Bronchial epithelial cell (primary cell): ENCODE results near the gene LMCD1. TPM values are rescaled to one million over a fixed set of nuclear protein-coding genes. Genes with fewer than 3 reads are reported as not detected.
A peak's percentile ranks its signal among the peaks of the same experiment; 100 is the strongest.
"Not testable (repeated sequence)": the region's sequence is repeated elsewhere in the genome, so short reads cannot be mapped to it uniquely, and the experiment has no call there.

Experiments used
- DNase-seq: peaks from one replicate; pipeline ENCODE4 v3.0.0-alpha.2; 2010; ENCODE audit warnings: low read depth
- FAIRE-seq: peaks from 2 replicates; lab custom pipeline; 2011; peaks lifted over from hg19 to GRCh38; lab: Jason Lieb, UNC
- H3K27me3 ChIP-seq: 2 replicates; pipeline ENCODE4 v1.5.1; 2011; ENCODE audit warnings: low read length; ENCODE audit not compliant: control insufficient read depth, insufficient read depth
- H3K36me3 ChIP-seq: 2 replicates; pipeline ENCODE4 v1.5.1; 2011; ENCODE audit warnings: low read length; ENCODE audit not compliant: control insufficient read depth, insufficient read depth
- H3K4me3 ChIP-seq: 2 replicates; pipeline ENCODE4 v1.5.1; 2011; ENCODE audit warnings: mild to moderate bottlenecking, low read depth, low read length, control low read depth
- CTCF ChIP-seq: IDR thresholded peaks from 2 replicates; pipeline ENCODE4 v1.5.1; 2011; ENCODE audit warnings: mild to moderate bottlenecking, moderate library complexity, low read length, control low read depth, inconsistent platforms; ENCODE audit not compliant: insufficient read depth, severe bottlenecking
- total RNA-seq: library from RNA; depleted of rRNA; stranded (reverse); fragments of >200 nt; gene quantifications from 2 replicates; pipeline ENCODE4 v1.2.1, GENCODE V29; 2014

Gene LMCD1
- total RNA-seq, 1 donor from 2014 or later, result 2.6 TPM

GRCh38 chr3:8579096-8579495 is 77.5 kb downstream of the LMCD1 start:
- Histone ChIP-seq H3K36me3 (no peaks in the 10 kb centered on the region), H3K27me3 (no peaks in the 10 kb centered on the region), H3K4me3 (no peak overlapping the region)
- DNase-seq (peak; percentile 12), FAIRE-seq (no peak)
- no peak for TF ChIP-seq CTCF

GRCh38 chr3:8579943-8580342 is 78.3 kb downstream of the LMCD1 start:
- no peak for TF ChIP-seq CTCF
- Histone ChIP-seq H3K36me3 (no peaks in the 10 kb centered on the region), H3K4me3 (no peak overlapping the region), H3K27me3 (no peaks in the 10 kb centered on the region)
- no peak for DNase-seq
- no peak for FAIRE-seq

- not testable (repeated sequence) for H3K36me3 ChIP-seq, H3K4me3 ChIP-seq, DNase-seq, H3K27me3 ChIP-seq, FAIRE-seq
Measured at GRCh38 chr3:8580434-8580833, 78.8 kb downstream of the LMCD1 start.

- H3K36me3 ChIP-seq, result no peaks in the 10 kb centered on the region
Measured at GRCh38 chr3:8581373-8581772, 79.8 kb downstream of the LMCD1 start.

GRCh38 chr3:8581806-8582445 is 80.3 kb downstream of the LMCD1 start:
- H3K4me3 ChIP-seq, result no peak overlapping the region
- DNase-seq (no peak), FAIRE-seq (no peak)
- TF ChIP-seq CTCF, result no peak
- H3K36me3 ChIP-seq, result no peaks in the 10 kb centered on the region
- no peaks in the 10 kb centered on the region for H3K27me3 ChIP-seq

More at GRCh38 chr3:8581373-8581772, 79.8 kb downstream of the LMCD1 start:
- Histone ChIP-seq H3K4me3 (no peak overlapping the region), H3K27me3 (no peaks in the 10 kb centered on the region)
- FAIRE-seq (no peak), DNase-seq (no peak)
- no peak for TF ChIP-seq CTCF

- Histone ChIP-seq H3K4me3 (no peak overlapping the region), H3K36me3 (no peaks in the 10 kb centered on the region), H3K27me3 (no peaks in the 10 kb centered on the region)
- no peak for TF ChIP-seq CTCF
- DNase-seq (no peak), FAIRE-seq (no peak)
Measured at GRCh38 chr3:8584661-8585060, 83.0 kb downstream of the LMCD1 start.
